Measurements from ENCODE around the gene PGAM5. TPM values are rescaled to one million over a fixed set of nuclear protein-coding genes. Genes with fewer than 3 reads are reported as not detected.

Gene PGAM5
- total and polyA plus RNA-seq, 2 of the 4 experiments (the other 2 are of a cell fraction) = 25.2 to 37.8 TPM

DNA sequence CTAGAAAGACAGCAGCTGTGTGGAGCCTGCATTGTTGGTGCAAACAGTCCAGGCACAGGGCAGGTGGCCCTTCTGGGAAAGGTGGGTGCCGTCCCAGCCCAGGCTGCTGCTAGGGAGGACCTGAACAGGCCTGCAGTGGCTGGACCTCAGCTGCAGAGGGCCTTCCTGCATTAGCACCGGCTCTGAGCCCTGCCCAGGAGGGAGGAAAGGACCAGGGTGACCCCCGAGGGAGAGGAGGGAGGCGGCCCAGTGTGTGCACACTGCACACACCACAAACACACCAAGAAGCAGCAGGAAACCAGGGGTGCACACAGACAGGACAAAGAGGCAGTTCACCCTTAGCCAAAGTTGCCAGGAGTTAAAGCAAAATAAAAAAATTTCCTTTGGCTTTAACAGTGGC lies 8.0 kb upstream of the PGAM5 start:
- H2AK5ac ChIP-seq (ENCODE audit: low read depth, low read length) = no peak overlapping the region
- no peak overlapping the region for H2BK120ac ChIP-seq (ENCODE audit: low read depth, low read length)
- H3K36me3 ChIP-seq (ENCODE audit: control insufficient read depth, insufficient read depth, low read length) = peaks cover 30% of the 10 kb centered on the region
- ChIA-PET POLR2A (ENCODE audit: unreplicated experiment) (no interaction called here), CTCF (no interaction called here)
- ATAC-seq (ENCODE audit: low read depth) (no peak), DNase-seq (no peak)
- BruUV-seq (replicated peaks) = no TSS peak
- H3K4me3 ChIP-seq (ENCODE audit: insufficient read depth, low read depth, low read length) = no peak overlapping the region
- no peak overlapping the region for H3K18ac ChIP-seq (ENCODE audit: low read depth, low read length)
- H3K4me1 ChIP-seq (ENCODE audit: control insufficient read depth, insufficient read depth, low read length) = no peaks in the 10 kb centered on the region
- H3K79me1 ChIP-seq (ENCODE audit: low read depth in 1 of 2, low read length in 2 of 2) = peaks cover 0 to 6% of the 10 kb centered on the region in 2 experiments; a peak in 1 of 4 replicates
- WGBS, 2 experiments (ENCODE audit: extremely low coverage in 2 of 2, insufficient read length in 1 of 2) = no CpG with 5 or more reads among the region's 4 CpGs
- H3K9me1 ChIP-seq (ENCODE audit: insufficient read depth, low read length) = peaks cover 5% of the 10 kb centered on the region
- no peak overlapping the region for H3K4ac ChIP-seq (ENCODE audit: low read depth, low read length)
- no peaks in the 10 kb centered on the region for H3K27me3 ChIP-seq (ENCODE audit: control insufficient read depth, insufficient read depth, low read length)
- H4K5ac ChIP-seq (ENCODE audit: low read depth, low read length) = no peak overlapping the region
- no peak overlapping the region for H3K14ac ChIP-seq (replicated peaks; ENCODE audit: low read depth, low read length)
- H3K27ac ChIP-seq (ENCODE audit: insufficient read depth, low read length) = no peak overlapping the region
- no peak overlapping the region for H3K4me2 ChIP-seq (ENCODE audit: low read depth, low read length)
- in situ Hi-C loops (cut with MboI; ENCODE audit: low sequenced_read_pairs) = no loop called here
- no peak overlapping the region for H4K8ac ChIP-seq (ENCODE audit: low read depth in 2 of 2, low read length in 2 of 2)
- H3K9me3 ChIP-seq (ENCODE audit: control insufficient read depth, insufficient read depth, low read length) = no peaks in the 10 kb centered on the region
- no peak overlapping the region for H3K56ac ChIP-seq (ENCODE audit: extremely low read depth, insufficient read depth, low read length)
- TF ChIP-seq CEBPB (IDR thresholded peaks at IDR 0.05; ENCODE audit: low read depth, low read length) (no peak), NFE2L2 (IDR thresholded peaks at IDR 0.05; ENCODE audit: low read depth, low read length) (no peak), RFX5 (IDR thresholded peaks at IDR 0.05; ENCODE audit: low read depth, low read length) (no peak), RCOR1 (IDR thresholded peaks at IDR 0.05; ENCODE audit: insufficient replicate concordance, low read length) (no peak), MAFK (IDR thresholded peaks at IDR 0.05; ENCODE audit: low read depth, low read length) (no peak), MXI1 (IDR thresholded peaks at IDR 0.05; ENCODE audit: borderline replicate concordance, low read depth, low read length) (no peak), BHLHE40 (IDR thresholded peaks at IDR 0.05; ENCODE audit: low read depth, low read length) (no peak), FOS (IDR thresholded peaks at IDR 0.05; ENCODE audit: low read depth, low read length) (no peak)
- TF ChIP-seq, protein P1, sequence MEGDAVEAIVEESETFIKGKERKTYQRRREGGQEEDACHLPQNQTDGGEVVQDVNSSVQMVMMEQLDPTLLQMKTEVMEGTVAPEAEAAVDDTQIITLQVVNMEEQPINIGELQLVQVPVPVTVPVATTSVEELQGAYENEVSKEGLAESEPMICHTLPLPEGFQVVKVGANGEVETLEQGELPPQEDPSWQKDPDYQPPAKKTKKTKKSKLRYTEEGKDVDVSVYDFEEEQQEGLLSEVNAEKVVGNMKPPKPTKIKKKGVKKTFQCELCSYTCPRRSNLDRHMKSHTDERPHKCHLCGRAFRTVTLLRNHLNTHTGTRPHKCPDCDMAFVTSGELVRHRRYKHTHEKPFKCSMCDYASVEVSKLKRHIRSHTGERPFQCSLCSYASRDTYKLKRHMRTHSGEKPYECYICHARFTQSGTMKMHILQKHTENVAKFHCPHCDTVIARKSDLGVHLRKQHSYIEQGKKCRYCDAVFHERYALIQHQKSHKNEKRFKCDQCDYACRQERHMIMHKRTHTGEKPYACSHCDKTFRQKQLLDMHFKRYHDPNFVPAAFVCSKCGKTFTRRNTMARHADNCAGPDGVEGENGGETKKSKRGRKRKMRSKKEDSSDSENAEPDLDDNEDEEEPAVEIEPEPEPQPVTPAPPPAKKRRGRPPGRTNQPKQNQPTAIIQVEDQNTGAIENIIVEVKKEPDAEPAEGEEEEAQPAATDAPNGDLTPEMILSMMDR (conservative IDR thresholded peaks at IDR 0.05; ENCODE audit: low read depth, low read length) = no peak
- TF ChIP-seq, protein P2, sequence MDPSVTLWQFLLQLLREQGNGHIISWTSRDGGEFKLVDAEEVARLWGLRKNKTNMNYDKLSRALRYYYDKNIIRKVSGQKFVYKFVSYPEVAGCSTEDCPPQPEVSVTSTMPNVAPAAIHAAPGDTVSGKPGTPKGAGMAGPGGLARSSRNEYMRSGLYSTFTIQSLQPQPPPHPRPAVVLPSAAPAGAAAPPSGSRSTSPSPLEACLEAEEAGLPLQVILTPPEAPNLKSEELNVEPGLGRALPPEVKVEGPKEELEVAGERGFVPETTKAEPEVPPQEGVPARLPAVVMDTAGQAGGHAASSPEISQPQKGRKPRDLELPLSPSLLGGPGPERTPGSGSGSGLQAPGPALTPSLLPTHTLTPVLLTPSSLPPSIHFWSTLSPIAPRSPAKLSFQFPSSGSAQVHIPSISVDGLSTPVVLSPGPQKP (IDR thresholded peaks at IDR 0.05; ENCODE audit: borderline replicate concordance, low read depth, low read length) = no peak
- H2AK9ac ChIP-seq (replicated peaks; ENCODE audit: low read depth, low read length, poor library complexity) = no peak overlapping the region
- no peak overlapping the region for H3K23ac ChIP-seq (ENCODE audit: low read depth, low read length)
- H2BK15ac ChIP-seq (ENCODE audit: low read depth, low read length) = no peak overlapping the region
- no peak overlapping the region for H2BK5ac ChIP-seq (ENCODE audit: low read depth, low read length, poor library complexity, severe bottlenecking)
- H4K91ac ChIP-seq (ENCODE audit: insufficient read depth, low read depth, low read length) = no peak overlapping the region
- dilution Hi-C loops (cut with HindIII; ENCODE audit: low sequenced_read_pairs, unreplicated experiment) = no loop called here
- H2AFZ ChIP-seq (replicated peaks; ENCODE audit: low read length, poor library complexity) = no peak overlapping the region
- intact Hi-C loops (cut with micrococcal nuclease) = no loop called here
- no peak overlapping the region for H2BK20ac ChIP-seq (ENCODE audit: low read depth, low read length)
- no peak overlapping the region for H3K9ac ChIP-seq (ENCODE audit: low read depth, low read length)
- no peaks in the 10 kb centered on the region for H4K20me1 ChIP-seq (ENCODE audit: insufficient read depth, low read length)
